Activated CD8-positive, alpha-beta memory T cell treated with anti-CD3 and anti-CD28 coated beads for 4 hours (primary cell): ENCODE data around the gene FN1.

Source experiments
- DNase-seq, 2 donors: peaks; one replicate each; pipeline ENCODE4 v3.0.0-alpha.2; 2020; ENCODE audit warnings: low read depth in 2 of 2

Gene FN1

GRCh38 chr2:215441560-215442400 lies 5.9 kb upstream of the FN1 start:
- no peak for DNase-seq

GRCh38 chr2:215439980-215440512 lies 4.2 kb upstream of the FN1 start:
- no peak for DNase-seq

GRCh38 chr2:215439404-215439803 lies 3.5 kb upstream of the FN1 start:
- DNase-seq: no peak

GRCh38 chr2:215437614-215438013 lies 1.7 kb upstream of the FN1 start:
- no peak for DNase-seq

- no peak for DNase-seq
Observed at GRCh38 chr2:215436705-215437565, 1.1 kb upstream of the FN1 start.

GRCh38 chr2:215435280-215435869 lies 493 bp downstream of the FN1 start:
- no peak for DNase-seq

- DNase-seq: no peak
Observed at GRCh38 chr2:215434447-215435279, 1.2 kb downstream of the FN1 start.

GRCh38 chr2:215432759-215433594 lies 2.9 kb downstream of the FN1 start:
- no peak for DNase-seq

- no peak for DNase-seq
Observed at GRCh38 chr2:215431778-215432758, 3.8 kb downstream of the FN1 start.

- no peak for DNase-seq
Observed at GRCh38 chr2:215431290-215431689, 4.6 kb downstream of the FN1 start.

- no peak for DNase-seq
Observed at GRCh38 chr2:215430528-215431187, 5.2 kb downstream of the FN1 start.

GRCh38 chr2:215429424-215429823 lies 6.4 kb downstream of the FN1 start:
- no peak for DNase-seq

- DNase-seq: no peak
Observed at GRCh38 chr2:215428060-215428910, 7.6 kb downstream of the FN1 start.

- DNase-seq: no peak
Observed at GRCh38 chr2:215427585-215427984, 8.3 kb downstream of the FN1 start.

GRCh38 chr2:215425021-215425782 lies 10.7 kb downstream of the FN1 start:
- DNase-seq: no peak

- DNase-seq: no peak
Observed at GRCh38 chr2:215423928-215424540, 11.8 kb downstream of the FN1 start.
